ENCODE measurements around the gene SQSTM1.

Gene SQSTM1

GRCh38 chr5:179820483-179821297 lies at the start of gene SQSTM1:
TSS of gene SQSTM1 (plus strand) at chr5:179820905. CDS start at chr5:179820937, 32 bp downstream.
- H3K27ac Mint-ChIP-seq = peak within 1 kb of the TSS; percentile 98
- H3K4me3 Mint-ChIP-seq = peak within 1 kb of the TSS; percentile 91
- peaks cover 53% of the 10 kb centered on the region for H3K4me1 Mint-ChIP-seq
- H3K27me3 Mint-ChIP-seq = peaks cover 17% of the 10 kb centered on the region
- peaks cover 21% of the 10 kb centered on the region for H3K36me3 Mint-ChIP-seq
- CTCF ChIA-PET = interaction anchor here (2.1 kb wide), 1 partner anchor 18 kb away, joined by 12 read pairs; no protein-coding TSS in a partner anchor
- H3K9me3 Mint-ChIP-seq = no peaks in the 10 kb centered on the region
- peak; percentile 83 for DNase-seq

DNA sequence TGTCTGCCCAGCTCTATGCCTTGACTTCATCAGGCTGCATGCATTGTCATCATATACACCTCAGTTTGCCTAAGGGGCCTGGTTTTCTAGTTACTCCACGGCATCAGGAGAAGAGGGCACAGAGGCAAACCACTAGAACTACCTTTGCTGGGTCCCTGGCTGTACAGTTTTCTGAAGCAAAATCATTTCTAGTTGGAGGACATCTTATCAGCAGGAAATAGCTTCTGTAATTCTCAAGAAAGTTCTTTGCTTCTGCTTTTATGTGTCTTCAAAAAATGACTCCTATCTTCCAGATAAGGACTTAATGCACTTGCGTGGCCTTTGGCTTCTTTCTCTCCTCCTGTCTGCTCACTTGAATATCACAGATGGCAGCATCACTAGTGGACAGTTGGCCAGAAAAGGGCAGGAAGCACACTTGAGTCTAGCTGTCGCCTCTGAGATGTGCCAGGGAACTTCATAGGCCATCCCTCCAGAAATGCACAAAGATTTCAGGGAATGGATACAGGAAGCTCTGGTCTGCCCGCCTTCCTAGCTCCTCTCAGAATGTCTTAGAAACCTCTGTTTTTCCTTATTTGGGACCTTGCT lies 49.3 kb upstream of the SQSTM1 start:
- no peak overlapping the region for H3K27ac Mint-ChIP-seq

DNA sequence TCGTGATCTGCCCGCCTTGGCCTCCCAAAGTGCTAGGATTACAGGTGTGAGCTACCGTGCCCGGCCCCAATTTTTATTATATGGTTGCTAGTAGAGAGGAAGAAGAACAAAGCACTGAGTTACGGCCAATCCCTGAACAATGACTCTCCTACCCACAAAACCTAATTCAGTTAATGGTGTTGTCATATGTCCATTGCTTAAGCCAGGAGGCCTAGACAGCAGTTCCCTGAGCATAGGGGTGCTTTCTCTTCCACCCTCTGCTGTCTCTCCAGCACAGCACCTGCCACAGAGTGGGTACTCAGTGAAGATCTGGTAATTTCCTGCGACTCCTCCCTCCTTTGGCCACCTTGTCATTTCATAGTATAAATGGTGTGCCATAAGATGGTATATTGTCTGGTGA lies 48.4 kb upstream of the SQSTM1 start:
- peaks cover 52% of the 10 kb centered on the region for H3K36me3 Mint-ChIP-seq
- no peak for DNase-seq
- no peaks in the 10 kb centered on the region for H3K4me1 Mint-ChIP-seq
- no peaks in the 10 kb centered on the region for H3K27me3 Mint-ChIP-seq
- CTCF ChIA-PET = interaction anchor here (1.7 to 2.2 kb wide), 2 partner anchors 8 to 10 kb away, joined by 4 to 12 read pairs; no protein-coding TSS in a partner anchor
- H3K9me3 Mint-ChIP-seq = no peaks in the 10 kb centered on the region
- no peak overlapping the region for H3K4me3 Mint-ChIP-seq
- H3K27ac Mint-ChIP-seq = peak overlapping the region; percentile 42

More for the DNA sequence above, 49.3 kb upstream of the SQSTM1 start:
- no peak for DNase-seq
- no peaks in the 10 kb centered on the region for H3K27me3 Mint-ChIP-seq
- no peaks in the 10 kb centered on the region for H3K9me3 Mint-ChIP-seq
- no peaks in the 10 kb centered on the region for H3K4me1 Mint-ChIP-seq
- CTCF ChIA-PET = interaction anchor here (2.2 kb wide), 1 partner anchor 9 kb away, joined by 12 read pairs; no protein-coding TSS in a partner anchor
- no peak overlapping the region for H3K4me3 Mint-ChIP-seq
- H3K36me3 Mint-ChIP-seq = peaks cover 51% of the 10 kb centered on the region

- DNase-seq = no peak
- CTCF ChIA-PET = interaction anchor here (1.7 to 3.6 kb wide), 2 partner anchors 10 to 11 kb away, joined by 4 to 17 read pairs; no protein-coding TSS in a partner anchor
- no peak overlapping the region for H3K4me3 Mint-ChIP-seq
- no peaks in the 10 kb centered on the region for H3K4me1 Mint-ChIP-seq
- H3K27me3 Mint-ChIP-seq = no peaks in the 10 kb centered on the region
- H3K27ac Mint-ChIP-seq = no peak overlapping the region
- H3K36me3 Mint-ChIP-seq = peaks cover 51% of the 10 kb centered on the region
- no peaks in the 10 kb centered on the region for H3K9me3 Mint-ChIP-seq
Observed at GRCh38 chr5:179773686-179774040, 47.0 kb upstream of the SQSTM1 start.

- no peaks in the 10 kb centered on the region for H3K4me1 Mint-ChIP-seq
- CTCF ChIA-PET = interaction anchor here (3.6 kb wide), 1 partner anchor 11 kb away, joined by 17 read pairs; no protein-coding TSS in a partner anchor
Observed at GRCh38 chr5:179774442-179774841, 46.3 kb upstream of the SQSTM1 start.

GRCh38 chr5:179776411-179776938 lies 44.2 kb upstream of the SQSTM1 start:
- Mint-ChIP-seq H3K4me3 (no peak overlapping the region), H3K27me3 (no peaks in the 10 kb centered on the region), H3K36me3 (peaks cover 37% of the 10 kb centered on the region), H3K9me3 (no peaks in the 10 kb centered on the region), H3K4me1 (no peaks in the 10 kb centered on the region), H3K27ac (no peak overlapping the region)
- DNase-seq = no peak
- CTCF ChIA-PET = interaction anchor here (2.5 to 3.6 kb wide), 2 partner anchors 14 to 25 kb away, joined by 8 to 17 read pairs; no protein-coding TSS in a partner anchor

More at GRCh38 chr5:179774442-179774841, 46.3 kb upstream of the SQSTM1 start:
- Mint-ChIP-seq H3K36me3 (peaks cover 50% of the 10 kb centered on the region), H3K9me3 (no peaks in the 10 kb centered on the region), H3K27me3 (no peaks in the 10 kb centered on the region), H3K4me3 (no peak overlapping the region), H3K27ac (no peak overlapping the region)
- no peak for DNase-seq

- H3K9me3 Mint-ChIP-seq = no peaks in the 10 kb centered on the region
- peaks cover 34% of the 10 kb centered on the region for H3K36me3 Mint-ChIP-seq
- no peak overlapping the region for H3K4me3 Mint-ChIP-seq
- H3K27ac Mint-ChIP-seq = no peak overlapping the region
- CTCF ChIA-PET = interaction anchor here (2.5 to 3.6 kb wide), 2 partner anchors 14 to 24 kb away, joined by 8 to 17 read pairs; no protein-coding TSS in a partner anchor
- no peaks in the 10 kb centered on the region for H3K27me3 Mint-ChIP-seq
- no peak for DNase-seq
- no peaks in the 10 kb centered on the region for H3K4me1 Mint-ChIP-seq
Observed at GRCh38 chr5:179777456-179777855, 43.2 kb upstream of the SQSTM1 start.

GRCh38 chr5:179777909-179778308 lies 42.8 kb upstream of the SQSTM1 start:
- CTCF ChIA-PET = interaction anchor here (2.5 kb wide), 1 partner anchor 24 kb away, joined by 8 read pairs; no protein-coding TSS in a partner anchor
- Mint-ChIP-seq H3K27ac (no peak overlapping the region), H3K4me3 (no peak overlapping the region), H3K27me3 (no peaks in the 10 kb centered on the region), H3K4me1 (no peaks in the 10 kb centered on the region), H3K9me3 (no peaks in the 10 kb centered on the region), H3K36me3 (peaks cover 33% of the 10 kb centered on the region)
- DNase-seq = no peak

- Mint-ChIP-seq H3K27me3 (no peaks in the 10 kb centered on the region), H3K27ac (no peak overlapping the region), H3K4me3 (no peak overlapping the region), H3K4me1 (no peaks in the 10 kb centered on the region), H3K9me3 (no peaks in the 10 kb centered on the region), H3K36me3 (peaks cover 27% of the 10 kb centered on the region)
- no peak for DNase-seq
- CTCF ChIA-PET = interaction anchor here (2.5 kb wide), 1 partner anchor 23 kb away, joined by 8 read pairs; no protein-coding TSS in a partner anchor
Observed at GRCh38 chr5:179778591-179778990, 42.1 kb upstream of the SQSTM1 start.

DNA sequence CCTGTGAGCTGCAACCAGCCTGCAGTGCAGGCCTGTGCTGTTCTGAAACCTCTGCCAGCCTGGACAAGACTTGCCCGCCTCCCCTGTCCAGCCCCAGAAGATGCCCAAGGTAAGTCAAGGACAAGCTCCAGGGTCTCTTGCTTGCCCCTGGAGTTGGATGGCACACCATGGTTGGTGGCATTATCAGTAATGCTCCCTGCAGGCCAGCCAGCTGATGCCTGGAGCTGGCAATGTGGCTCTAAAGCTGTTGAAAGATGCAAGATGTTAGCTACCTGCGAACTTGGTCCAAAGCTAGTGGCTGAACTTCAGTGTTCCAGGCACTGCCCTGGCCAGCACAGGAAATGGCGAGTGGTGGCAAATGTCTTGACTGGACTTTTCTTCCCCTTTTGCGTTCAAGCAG lies 40.9 kb upstream of the SQSTM1 start:
- DNase-seq = no peak
- Mint-ChIP-seq H3K9me3 (no peaks in the 10 kb centered on the region), H3K4me3 (no peak overlapping the region), H3K27ac (no peak overlapping the region), H3K4me1 (no peaks in the 10 kb centered on the region), H3K36me3 (peaks cover 19% of the 10 kb centered on the region), H3K27me3 (no peaks in the 10 kb centered on the region)
- CTCF ChIA-PET = interaction anchor here (1.8 kb wide), 1 partner anchor 17 kb away, joined by 6 read pairs; no protein-coding TSS in a partner anchor

- peaks cover 19% of the 10 kb centered on the region for H3K36me3 Mint-ChIP-seq
- no peaks in the 10 kb centered on the region for H3K4me1 Mint-ChIP-seq
- H3K4me3 Mint-ChIP-seq = no peak overlapping the region
- H3K27ac Mint-ChIP-seq = no peak overlapping the region
- no peak for DNase-seq
- H3K9me3 Mint-ChIP-seq = no peaks in the 10 kb centered on the region
- CTCF ChIA-PET = interaction anchor here (1.8 kb wide), 1 partner anchor 17 kb away, joined by 6 read pairs; no protein-coding TSS in a partner anchor
- H3K27me3 Mint-ChIP-seq = no peaks in the 10 kb centered on the region
Observed at GRCh38 chr5:179780362-179780761, 40.3 kb upstream of the SQSTM1 start.

DNA sequence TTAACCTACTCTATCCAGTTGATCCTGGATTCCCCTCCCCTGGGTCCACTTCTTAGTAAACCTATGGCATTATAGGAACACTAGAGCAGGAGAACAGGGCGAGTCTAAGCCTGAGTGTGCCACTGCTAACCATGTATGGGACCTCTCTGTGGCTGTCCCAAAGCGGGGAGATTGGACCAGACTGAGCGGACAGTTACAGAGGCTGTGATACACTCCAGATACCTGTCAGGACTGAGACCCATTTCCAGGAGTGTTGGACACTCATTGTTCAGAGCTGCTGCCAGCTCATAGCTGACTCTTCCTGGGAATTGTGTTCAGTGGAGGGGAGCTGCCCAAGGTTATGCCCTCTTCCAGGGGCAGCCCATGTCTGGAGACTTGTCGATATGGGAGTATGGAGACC lies 38.9 kb upstream of the SQSTM1 start:
- Mint-ChIP-seq H3K4me1 (no peaks in the 10 kb centered on the region), H3K36me3 (peaks cover 16% of the 10 kb centered on the region), H3K27ac (no peak overlapping the region), H3K4me3 (no peak overlapping the region), H3K27me3 (no peaks in the 10 kb centered on the region), H3K9me3 (no peaks in the 10 kb centered on the region)
- DNase-seq = no peak
- CTCF ChIA-PET = interaction anchor here (2.1 to 2.3 kb wide), 2 partner anchors 16 to 19 kb away, joined by 6 to 9 read pairs; no protein-coding TSS in a partner anchor

DNA sequence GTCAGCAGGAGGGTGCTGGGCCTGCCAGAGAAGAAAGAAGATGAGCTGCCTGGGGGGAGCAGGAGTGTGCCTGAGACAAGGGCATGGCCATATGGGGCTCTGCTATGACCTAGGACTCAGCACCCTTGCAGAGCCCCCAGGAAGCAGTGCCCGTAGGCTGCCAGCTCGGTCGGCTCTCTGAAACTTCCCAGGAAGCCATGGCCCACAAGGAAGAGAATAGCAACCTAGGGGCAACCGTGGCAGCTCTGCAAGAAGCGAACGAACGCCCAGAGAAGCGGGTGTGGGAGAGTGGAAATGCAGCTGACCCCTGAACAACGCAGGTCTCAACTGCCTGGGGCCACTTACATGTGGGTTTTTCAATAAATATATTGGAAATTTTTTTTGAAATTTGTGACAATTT lies 37.6 kb upstream of the SQSTM1 start:
- DNase-seq = no peak
- H3K27me3 Mint-ChIP-seq = no peaks in the 10 kb centered on the region
- CTCF ChIA-PET = interaction anchor here (1.1 to 2.3 kb wide), 2 partner anchors 14 to 21 kb away, joined by 3 to 9 read pairs; no protein-coding TSS in a partner anchor
- no peaks in the 10 kb centered on the region for H3K4me1 Mint-ChIP-seq
- H3K9me3 Mint-ChIP-seq = no peaks in the 10 kb centered on the region
- no peak overlapping the region for H3K4me3 Mint-ChIP-seq
- H3K27ac Mint-ChIP-seq = no peak overlapping the region
- peaks cover 12% of the 10 kb centered on the region for H3K36me3 Mint-ChIP-seq

DNA sequence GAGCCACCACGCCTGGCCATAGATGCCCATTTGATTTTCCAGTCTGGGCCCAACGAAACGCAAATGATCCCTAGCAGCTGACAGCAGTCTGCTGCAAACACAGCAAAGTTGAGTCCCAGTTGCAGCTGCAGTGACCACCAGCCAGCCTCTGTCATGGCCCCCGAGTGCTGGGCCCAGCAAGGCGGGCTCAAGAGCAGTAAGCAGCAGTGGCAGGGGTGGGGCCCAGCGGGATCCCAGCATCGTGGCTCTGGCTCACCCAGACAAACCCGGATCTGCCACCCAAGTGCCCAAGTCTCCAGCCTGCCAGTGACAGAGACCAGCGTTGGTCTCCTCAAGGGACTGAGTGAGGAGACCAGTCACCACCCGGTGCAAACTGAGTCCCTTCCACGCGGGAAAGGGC lies 33.8 kb upstream of the SQSTM1 start:
- Mint-ChIP-seq H3K9me3 (no peaks in the 10 kb centered on the region), H3K27me3 (no peaks in the 10 kb centered on the region), H3K4me1 (no peaks in the 10 kb centered on the region), H3K27ac (no peak overlapping the region), H3K4me3 (no peak overlapping the region), H3K36me3 (peaks cover 1% of the 10 kb centered on the region)
- DNase-seq = no peak
- CTCF ChIA-PET = interaction anchor here (1.9 kb wide), 1 partner anchor 16 kb away, joined by 5 read pairs; no protein-coding TSS in a partner anchor

Data from activated naive CD4-positive, alpha-beta T cell treated with anti-CD3 and anti-CD28 coated beads, Interleukin-2, amount 10 ng/mL, durations not matched to agents 7 days and 5 days (primary cell).